ENCODE results near the gene E2F3. TPM values are rescaled to one million over a fixed set of nuclear protein-coding genes. Genes with fewer than 3 reads are reported as not detected.
A peak's percentile ranks its signal among the peaks of the same experiment; 100 is the strongest.

E2F3 gene
- total and polyA plus RNA-seq, 2 donors (not counting 3 experiments of a cell fraction or from before 2014, with no cell fraction given): 8.6 to 22.0 TPM

GRCh38 chr6:20458027-20458894 is 56.6 kb downstream of the E2F3 start:
- no peak overlapping the region for H3K27ac ChIP-seq (ENCODE audit: insufficient read depth, low read depth, low read length)
- peaks cover 70% of the 10 kb centered on the region for H3K79me2 ChIP-seq (ENCODE audit: control insufficient read depth, insufficient read depth, low read length)
- H3K4me3 ChIP-seq (replicated peaks in 1 of 3; ENCODE audit: insufficient read depth in 1 of 3, low read depth in 1 of 3, low read length in 3 of 3): no peak overlapping the region
- CTCF ChIA-PET: interaction anchor here (2.1 kb wide), 1 partner anchor 14 kb away, joined by 5 read pairs; no protein-coding TSS in a partner anchor
- peaks cover 3% of the 10 kb centered on the region for H3K4me1 ChIP-seq (ENCODE audit: control insufficient read depth, extremely low read depth, insufficient read depth, low read length)
- H4K20me1 ChIP-seq (replicated peaks; ENCODE audit: control insufficient read depth, extremely low read depth, insufficient read depth, low read length): peaks cover 2% of the 10 kb centered on the region
- peak; percentile 12 for DNase-seq (ENCODE audit: low read depth, low spot score)
- no peaks in the 10 kb centered on the region for H3K9me3 ChIP-seq (replicated peaks; ENCODE audit: control insufficient read depth, insufficient read depth, low read length)
- dilution Hi-C loops (cut with MboI; ENCODE audit: extremely low pct_ligation_motif_present, low sequenced_read_pairs) (no loop called here), intact Hi-C loops (cut with micrococcal nuclease) (no loop called here)
- no peak overlapping the region for H2AFZ ChIP-seq (ENCODE audit: low read depth, low read length)
- H3K4me2 ChIP-seq (ENCODE audit: insufficient read depth, low read length): no peak overlapping the region
- no peak overlapping the region for H3K9ac ChIP-seq (replicated peaks; ENCODE audit: extremely low read depth, insufficient read depth, low read length)
- peaks cover 0 to 3% of the 10 kb centered on the region in 2 experiments for H3K36me3 ChIP-seq (ENCODE audit: control insufficient read depth in 2 of 2, extremely low read depth in 1 of 2, insufficient read depth in 2 of 2, low read length in 2 of 2)
- H3K27me3 ChIP-seq (ENCODE audit: control insufficient read depth in 2 of 2, insufficient read depth in 2 of 2, low read length in 2 of 2): no peaks in the 10 kb centered on the region
- no peak for TF ChIP-seq JUN (IDR thresholded peaks at IDR 0.05; ENCODE audit: borderline replicate concordance, insufficient read depth, insufficient read length, low read depth)
- TF ChIP-seq EZH2 (IDR thresholded peaks at IDR 0.05; ENCODE audit: borderline replicate concordance, low read depth, low read length, severe bottlenecking): no peak
- TF ChIP-seq FOS (IDR thresholded peaks at IDR 0.05; ENCODE audit: borderline replicate concordance, insufficient read depth, low read length): no peak
- no peak for TF ChIP-seq MYC (IDR thresholded peaks at IDR 0.05; ENCODE audit: low read depth, low read length)
- TF ChIP-seq CTCF (IDR thresholded peaks at IDR 0.05; ENCODE audit: extremely low read depth in 1 of 2, insufficient read depth in 1 of 2, low read depth in 1 of 2, low read length in 2 of 2): no peak
- TF ChIP-seq GATA2 (IDR thresholded peaks at IDR 0.05; ENCODE audit: insufficient read depth, insufficient read length, low read depth, low read length): no peak
- TF ChIP-seq POLR2A (IDR thresholded peaks at IDR 0.05; ENCODE audit: low read depth, low read length): no peak
- TF ChIP-seq POLR2AphosphoS5 (IDR thresholded peaks at IDR 0.05; ENCODE audit: insufficient read depth, low read depth, low read length): no peak
- TF ChIP-seq MAX (IDR thresholded peaks at IDR 0.05; ENCODE audit: insufficient read depth, insufficient read length): no peak
- POLR2A ChIA-PET: no interaction called here
- BruUV-seq (replicated peaks): no TSS peak
- FAIRE-seq: no peak
- no peaks in the 10 kb centered on the region for H3K9me1 ChIP-seq (replicated peaks; ENCODE audit: control insufficient read depth, extremely low read depth, insufficient read depth, low read length)
